Activated CD8-positive, alpha-beta T cell treated with anti-CD3 and anti-CD28 coated beads for 36 hours (primary cell): ENCODE measurements around the gene MAPK9. TPM values are rescaled to one million over a fixed set of nuclear protein-coding genes. Genes with fewer than 3 reads are reported as not detected.
A peak's percentile ranks its signal among the peaks of the same experiment; 100 is the strongest.

Experiments
- ATAC-seq: fragments of 200-7000 bp; cut with Tn5 transposase; one replicate; pipeline ENCODE4 v1.10.0; 2021; ENCODE audit warnings: mild to moderate bottlenecking, moderate library complexity
- CTCF ChIA-PET: fragments of 350-600 bp; sonication (Branson Sonifier 250); formaldehyde crosslinking; loops from one replicate; lab custom pipeline; 2021; ENCODE audit warnings: antibody characterized with exemption; lab: Charles Lee
- POLR2A ChIA-PET: fragments of 350-600 bp; sonication (Branson Sonifier 250); formaldehyde crosslinking; loops from one replicate; lab custom pipeline; 2021; ENCODE audit warnings: antibody characterized with exemption; lab: Charles Lee
- DNase-seq: peaks from one replicate; pipeline ENCODE4 v3.0.0-alpha.2; 2020
- H3K27ac Mint-ChIP-seq: one replicate; pipeline ENCODE4 v1.8.0; 2021; ENCODE audit warnings: mild to moderate bottlenecking, mixed read lengths
- H3K27me3 Mint-ChIP-seq: one replicate; pipeline ENCODE4 v1.8.0; 2021; ENCODE audit warnings: mixed read lengths
- H3K36me3 Mint-ChIP-seq: one replicate; pipeline ENCODE4 v1.8.0; 2021; ENCODE audit warnings: low read depth, mixed read lengths
- H3K4me1 Mint-ChIP-seq: one replicate; pipeline ENCODE4 v1.8.0; 2021; ENCODE audit warnings: low read depth, mixed read lengths
- H3K4me3 Mint-ChIP-seq: one replicate; pipeline ENCODE4 v1.8.0; 2021; ENCODE audit warnings: mild to moderate bottlenecking, moderate library complexity, mixed read lengths
- H3K9me3 Mint-ChIP-seq: one replicate; pipeline ENCODE4 v1.8.0; 2021; ENCODE audit warnings: mixed read lengths
- CTCF ChIP-seq: fragments of 200-600 bp; IDR thresholded peaks from one replicate; pipeline ENCODE4 v1.8.0; 2022; ENCODE audit warnings: antibody characterized with exemption, mild to moderate bottlenecking
- intact Hi-C: fragments of 100-400 bp; cut with micrococcal nuclease; formaldehyde crosslinking; loops from one replicate; pipeline ENCODE4 v1.10.0; 2022
- total RNA-seq, 2 experiments: library from RNA; stranded (reverse); gene quantifications; one replicate each; pipeline ENCODE4 v1.2.3, GENCODE V29; 2021

Gene MAPK9
- total RNA-seq, 2 experiments from 2014 or later: 31.8 to 33.2 TPM

- Mint-ChIP-seq H3K4me1 (no peaks in the 10 kb centered on the region), H3K4me3 (peak overlapping the region; percentile 8), H3K27ac (no peak overlapping the region), H3K9me3 (no peaks in the 10 kb centered on the region), H3K27me3 (no peaks in the 10 kb centered on the region), H3K36me3 (no peaks in the 10 kb centered on the region)
- ATAC-seq (peak; percentile 70), DNase-seq (peak; percentile 46)
- POLR2A ChIA-PET: interaction anchor here (0.7 to 0.9 kb wide), 2 partner anchors 11 to 14 kb away, joined by 3 read pairs; no protein-coding TSS in a partner anchor
- TF ChIP-seq CTCF: no peak
- intact Hi-C loops: no loop called here
- CTCF ChIA-PET: interaction anchor here (0.7 to 4.1 kb wide), 12 partner anchors 9 to 186 kb away, joined by 3 to 68 read pairs (median 14); partner anchors contain the start of genes MAPK9 and RASGEF1C
Measured at GRCh38 chr5:180313677-180314505, 22.0 kb upstream of the MAPK9 start.

GRCh38 chr5:180311216-180311615, 19.3 kb upstream of the MAPK9 start:
- TF ChIP-seq CTCF: no peak
- no peak overlapping the region for H3K27ac Mint-ChIP-seq
- no peaks in the 10 kb centered on the region for H3K36me3 Mint-ChIP-seq
- DNase-seq (no peak), ATAC-seq (no peak)
- no peaks in the 10 kb centered on the region for H3K27me3 Mint-ChIP-seq
- H3K4me3 Mint-ChIP-seq: no peak overlapping the region
- intact Hi-C loops: no loop called here
- H3K4me1 Mint-ChIP-seq: no peaks in the 10 kb centered on the region
- ChIA-PET POLR2A (no interaction called here), CTCF (interaction anchor here (1.1 to 1.3 kb wide), 2 partner anchors 17 to 18 kb away, joined by 4 to 5 read pairs; no protein-coding TSS in a partner anchor)
- H3K9me3 Mint-ChIP-seq: no peaks in the 10 kb centered on the region

- H3K4me1 Mint-ChIP-seq: no peaks in the 10 kb centered on the region
- no peak for TF ChIP-seq CTCF
- no peaks in the 10 kb centered on the region for H3K9me3 Mint-ChIP-seq
- POLR2A ChIA-PET: no interaction called here
- no peak for ATAC-seq
- CTCF ChIA-PET: interaction anchor here (1.5 to 3.8 kb wide), 3 partner anchors 9 to 22 kb away, joined by 5 to 19 read pairs (median 5); no protein-coding TSS in a partner anchor
- H3K36me3 Mint-ChIP-seq: no peaks in the 10 kb centered on the region
- DNase-seq: no peak
- intact Hi-C loops: no loop called here
- H3K27ac Mint-ChIP-seq: no peak overlapping the region
- H3K4me3 Mint-ChIP-seq: no peak overlapping the region
- no peaks in the 10 kb centered on the region for H3K27me3 Mint-ChIP-seq
Measured at GRCh38 chr5:180306796-180307195, 14.9 kb upstream of the MAPK9 start.

- ChIA-PET CTCF (interaction anchor here (1.5 to 3.8 kb wide), 2 partner anchors 10 to 11 kb away, joined by 5 to 19 read pairs; no protein-coding TSS in a partner anchor), POLR2A (no interaction called here)
- no peaks in the 10 kb centered on the region for H3K36me3 Mint-ChIP-seq
- H3K4me3 Mint-ChIP-seq: no peak overlapping the region
- H3K27me3 Mint-ChIP-seq: peaks cover 4% of the 10 kb centered on the region
- no peak for ATAC-seq
- no peak overlapping the region for H3K27ac Mint-ChIP-seq
- TF ChIP-seq CTCF: no peak
- H3K9me3 Mint-ChIP-seq: no peaks in the 10 kb centered on the region
- no peaks in the 10 kb centered on the region for H3K4me1 Mint-ChIP-seq
- DNase-seq: no peak
- intact Hi-C loops: no loop called here
Measured at GRCh38 chr5:180305481-180305880, 13.6 kb upstream of the MAPK9 start.
